GM12892 (cell line): ENCODE data around the gene NELL1.

Experiments
- POLR2A ChIP-seq: IDR thresholded peaks from 2 replicates; pipeline ENCODE4 v1.6.1; 2011; ENCODE audit warnings: low read depth, low read length, control low read depth
- TAF1 ChIP-seq: IDR thresholded peaks from 2 replicates; pipeline ENCODE4 v1.6.1; 2011; ENCODE audit warnings: low read depth, mild to moderate bottlenecking, control low read depth, low read length, borderline replicate concordance

- TF ChIP-seq TAF1, result no peak
- no peak for TF ChIP-seq POLR2A
Observed at GRCh38 chr11:21173476-21173875, 504.1 kb downstream of the NELL1 start.
